ENCODE results near the gene ENTPD6. TPM values are rescaled to one million over a fixed set of nuclear protein-coding genes. Genes with fewer than 3 reads are reported as not detected.
"Not testable (repeated sequence)": the region's sequence is repeated elsewhere in the genome, so short reads cannot be mapped to it uniquely, and the experiment has no call there.

ENTPD6 gene
- polyA plus RNA-seq, 1 donor, result 106 TPM

GRCh38 chr20:25233016-25233772 is 37.7 kb downstream of the ENTPD6 start:
- H3K36me3 ChIP-seq (ENCODE audit: control insufficient read depth, insufficient read depth, low read length), result peaks cover 2% of the 10 kb centered on the region
- H3K4me1 ChIP-seq (ENCODE audit: control insufficient read depth, insufficient read depth, low read length), result peaks cover 5% of the 10 kb centered on the region
- H3K9me3 ChIP-seq (ENCODE audit: control insufficient read depth, low read depth, low read length), result no peaks in the 10 kb centered on the region
- WGBS (ENCODE audit: insufficient coverage, low lambda C conversion rate), result no CpG with 5 or more reads among the region's 10 CpGs
- H3K4me3 ChIP-seq (ENCODE audit: low read length), result no peak overlapping the region
- peak in 1 of 2 donors; percentile 46 for DNase-seq
- no peaks in the 10 kb centered on the region for H3K27me3 ChIP-seq (ENCODE audit: control insufficient read depth, insufficient read depth, low read length)
- H3K27ac ChIP-seq (ENCODE audit: low read length), result no peak overlapping the region

GRCh38 chr20:25234009-25234849 is 38.7 kb downstream of the ENTPD6 start:
- not testable (repeated sequence) for H3K4me3 ChIP-seq (ENCODE audit: low read length); H3K4me1 ChIP-seq (ENCODE audit: control insufficient read depth, insufficient read depth, low read length); H3K36me3 ChIP-seq (ENCODE audit: control insufficient read depth, insufficient read depth, low read length); H3K27ac ChIP-seq (ENCODE audit: low read length); H3K27me3 ChIP-seq (ENCODE audit: control insufficient read depth, insufficient read depth, low read length); H3K9me3 ChIP-seq (ENCODE audit: control insufficient read depth, low read depth, low read length); DNase-seq
- WGBS (ENCODE audit: insufficient coverage, low lambda C conversion rate), result no CpG with 5 or more reads among the region's 8 CpGs

GRCh38 chr20:25236450-25237304 is 41.2 kb downstream of the ENTPD6 start:
- no CpG with 5 or more reads among the region's 15 CpGs for WGBS (ENCODE audit: insufficient coverage, low lambda C conversion rate)
- Histone ChIP-seq H3K9me3 (ENCODE audit: control insufficient read depth, low read depth, low read length) (no peaks in the 10 kb centered on the region), H3K27ac (ENCODE audit: low read length) (no peak overlapping the region), H3K4me3 (ENCODE audit: low read length) (no peak overlapping the region), H3K36me3 (ENCODE audit: control insufficient read depth, insufficient read depth, low read length) (no peaks in the 10 kb centered on the region), H3K27me3 (ENCODE audit: control insufficient read depth, insufficient read depth, low read length) (no peaks in the 10 kb centered on the region), H3K4me1 (ENCODE audit: control insufficient read depth, insufficient read depth, low read length) (peaks cover 7% of the 10 kb centered on the region)
- DNase-seq, result no peak

DNA sequence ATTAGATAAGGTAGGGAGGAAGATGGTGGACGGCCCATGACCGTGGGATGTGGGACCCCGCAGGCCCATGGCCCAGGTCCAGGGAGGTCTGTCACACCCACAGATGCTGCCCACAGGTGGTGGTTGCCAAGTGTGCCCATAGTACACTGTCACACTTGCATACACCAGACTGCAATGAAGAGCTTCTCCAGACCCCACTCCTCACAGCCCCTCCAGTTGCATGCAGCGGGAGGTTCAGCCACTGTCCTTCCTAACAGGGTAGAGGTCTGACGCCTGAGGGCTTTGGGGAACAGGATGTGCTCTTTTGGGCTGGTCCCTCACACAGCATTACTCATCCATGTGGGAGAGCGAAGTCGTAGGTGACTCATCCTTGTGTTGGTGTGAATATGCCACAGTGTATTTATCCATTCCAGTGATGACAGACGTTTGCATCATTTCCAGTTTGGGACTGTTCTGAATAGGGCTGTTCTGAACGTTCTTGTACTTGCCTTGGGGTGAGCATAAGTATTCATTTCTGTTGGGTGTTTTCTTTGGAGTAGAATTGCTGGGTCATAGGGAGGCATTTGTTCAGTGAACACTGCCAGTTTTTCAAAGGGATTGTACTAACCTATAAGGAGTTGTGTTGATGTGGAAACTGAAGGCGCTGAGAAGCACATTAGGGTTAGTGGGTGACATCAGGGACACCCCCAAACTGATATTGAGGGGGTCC is 42.3 kb downstream of the ENTPD6 start:
- Histone ChIP-seq H3K9me3 (ENCODE audit: control insufficient read depth, low read depth, low read length) (no peaks in the 10 kb centered on the region), H3K4me3 (ENCODE audit: low read length) (no peak overlapping the region), H3K27ac (ENCODE audit: low read length) (no peak overlapping the region), H3K4me1 (ENCODE audit: control insufficient read depth, insufficient read depth, low read length) (peaks cover 7% of the 10 kb centered on the region), H3K36me3 (ENCODE audit: control insufficient read depth, insufficient read depth, low read length) (no peaks in the 10 kb centered on the region), H3K27me3 (ENCODE audit: control insufficient read depth, insufficient read depth, low read length) (no peaks in the 10 kb centered on the region)
- DNase-seq, result no peak
- no CpG with 5 or more reads among the region's 10 CpGs for WGBS (ENCODE audit: insufficient coverage, low lambda C conversion rate)

DNA sequence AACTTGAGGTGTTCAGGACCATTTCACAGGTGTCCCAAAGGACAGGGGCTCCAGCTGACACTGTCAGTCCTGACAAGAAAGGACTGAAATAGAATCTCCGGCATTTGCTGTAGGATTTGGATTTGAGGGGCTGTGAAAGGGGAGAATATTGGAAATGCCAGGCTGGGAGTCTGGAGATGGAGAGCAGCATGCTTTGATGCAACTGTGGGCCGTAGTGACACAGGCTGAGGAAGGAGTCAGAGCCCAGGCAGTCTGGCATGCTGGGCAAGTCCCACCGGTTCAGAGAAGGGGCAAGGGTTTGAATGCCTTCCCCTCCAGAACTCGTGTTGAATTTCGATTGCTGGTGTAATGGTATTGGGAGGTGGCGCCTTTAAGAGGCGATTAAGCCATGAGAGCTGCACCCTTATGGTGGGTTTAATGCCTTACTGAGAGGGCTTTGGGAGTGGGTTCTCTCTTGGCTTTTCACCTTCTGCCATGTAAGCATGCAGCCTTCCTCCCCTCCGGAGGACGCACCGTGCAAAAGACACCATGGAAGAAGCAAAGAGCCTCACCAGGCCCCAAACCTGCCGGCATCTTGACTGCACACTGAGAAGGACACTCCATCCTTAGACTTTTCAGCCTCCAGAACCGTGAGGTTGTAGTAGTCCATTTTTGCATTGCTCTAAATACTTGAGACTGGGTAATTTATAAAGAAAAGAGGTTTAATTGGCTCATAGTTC is 43.0 kb downstream of the ENTPD6 start:
- DNase-seq, result no peak
- H3K9me3 ChIP-seq (ENCODE audit: control insufficient read depth, low read depth, low read length), result peaks cover 1% of the 10 kb centered on the region
- H3K36me3 ChIP-seq (ENCODE audit: control insufficient read depth, insufficient read depth, low read length), result no peaks in the 10 kb centered on the region
- H3K27ac ChIP-seq (ENCODE audit: low read length), result no peak overlapping the region
- no peaks in the 10 kb centered on the region for H3K27me3 ChIP-seq (ENCODE audit: control insufficient read depth, insufficient read depth, low read length)
- WGBS (ENCODE audit: insufficient coverage, low lambda C conversion rate), result no CpG with 5 or more reads among the region's 12 CpGs
- H3K4me3 ChIP-seq (ENCODE audit: low read length), result no peak overlapping the region
- H3K4me1 ChIP-seq (ENCODE audit: control insufficient read depth, insufficient read depth, low read length), result peaks cover 2% of the 10 kb centered on the region

GRCh38 chr20:25239387-25240370 is 44.2 kb downstream of the ENTPD6 start:
- Histone ChIP-seq H3K4me3 (ENCODE audit: low read length) (no peak overlapping the region), H3K9me3 (ENCODE audit: control insufficient read depth, low read depth, low read length) (peaks cover 4% of the 10 kb centered on the region), H3K27ac (ENCODE audit: low read length) (no peak overlapping the region), H3K4me1 (ENCODE audit: control insufficient read depth, insufficient read depth, low read length) (peaks cover 2% of the 10 kb centered on the region), H3K27me3 (ENCODE audit: control insufficient read depth, insufficient read depth, low read length) (no peaks in the 10 kb centered on the region), H3K36me3 (ENCODE audit: control insufficient read depth, insufficient read depth, low read length) (no peaks in the 10 kb centered on the region)
- DNase-seq, result no peak
- WGBS (ENCODE audit: insufficient coverage, low lambda C conversion rate), result no CpG with 5 or more reads among the region's 19 CpGs

- WGBS (ENCODE audit: insufficient coverage, low lambda C conversion rate), result no CpG with 5 or more reads among the region's 9 CpGs
- not testable (repeated sequence) for H3K27ac ChIP-seq (ENCODE audit: low read length); H3K27me3 ChIP-seq (ENCODE audit: control insufficient read depth, insufficient read depth, low read length); H3K4me3 ChIP-seq (ENCODE audit: low read length); H3K4me1 ChIP-seq (ENCODE audit: control insufficient read depth, insufficient read depth, low read length); H3K36me3 ChIP-seq (ENCODE audit: control insufficient read depth, insufficient read depth, low read length); H3K9me3 ChIP-seq (ENCODE audit: control insufficient read depth, low read depth, low read length); DNase-seq
These were observed 45.5 kb downstream of the ENTPD6 start for GRCh38 chr20:25240851-25241658.

- DNase-seq; H3K4me3 ChIP-seq (ENCODE audit: low read length); H3K27me3 ChIP-seq (ENCODE audit: control insufficient read depth, insufficient read depth, low read length); H3K9me3 ChIP-seq (ENCODE audit: control insufficient read depth, low read depth, low read length); H3K27ac ChIP-seq (ENCODE audit: low read length); H3K36me3 ChIP-seq (ENCODE audit: control insufficient read depth, insufficient read depth, low read length): not testable (repeated sequence)
- no CpG with 5 or more reads among the region's 4 CpGs for WGBS (ENCODE audit: insufficient coverage, low lambda C conversion rate)
- H3K4me1 ChIP-seq (ENCODE audit: control insufficient read depth, insufficient read depth, low read length), result peaks cover 11% of the 10 kb centered on the region
These were observed 46.1 kb downstream of the ENTPD6 start for GRCh38 chr20:25241659-25241955.

All from large intestine (tissue), 3 donors.